A549 (cell line): ENCODE measurements around the gene RIF1. TPM values are rescaled to one million over a fixed set of nuclear protein-coding genes. Genes with fewer than 3 reads are reported as not detected.

ENCODE experiments used
- ATAC-seq, 2 experiments: fragments of 200-7000 bp in 1 of 2; fragments of >200 bp in 1 of 2; cut with Nextera tagmentation in 1 of 2; cut with Tn5 transposase in 1 of 2; 3 replicates each; pipeline versions ENCODE4 v1.8.0 to v1.9.1; 2018 to 2020; ENCODE audit warnings: mild to moderate bottlenecking in 1 of 2, moderate library complexity in 1 of 2
- CTCF ChIA-PET: fragments of 300-600 bp; sonication (Branson Sonifier 250); formaldehyde crosslinking; extraction: SDS; loops from one replicate; lab custom pipeline; 2021; ENCODE audit warnings: antibody characterized with exemption, inconsistent platforms; lab: Yijun Ruan, JAX
- POLR2A ChIA-PET: fragments of 350-600 bp; formaldehyde crosslinking; extraction: SDS; loops from one replicate; lab custom pipeline; 2021; ENCODE audit warnings: antibody characterized with exemption, inconsistent platforms; lab: Yijun Ruan, JAX
- DNase-seq, 2 experiments: peaks; one replicate each; pipeline versions ENCODE4 v3.0.0 to v3.0.0-alpha.2; 2011 to 2016; ENCODE audit warnings: low read depth in 1 of 2, low spot score in 1 of 2
- FAIRE-seq: peaks from 2 replicates; lab custom pipeline; 2011; peaks lifted over from hg19 to GRCh38; lab: Jason Lieb, UNC
- H3K27ac ChIP-seq, 2 experiments: fragments of >200 bp; sonication (Bioruptor Twin); formaldehyde crosslinking; 3 replicates each; pipeline ENCODE4 v1.5.1; 2016 to 2017
- H3K4me1 ChIP-seq: fragments of >200 bp; sonication (Bioruptor Twin); formaldehyde crosslinking; 3 replicates; pipeline ENCODE4 v1.6.1; 2016
- H3K4me2 ChIP-seq: fragments of >200 bp; sonication (Bioruptor Twin); formaldehyde crosslinking; 3 replicates; pipeline ENCODE4 v1.6.1; 2016
- H3K4me3 ChIP-seq: fragments of >200 bp; sonication (Bioruptor Twin); formaldehyde crosslinking; 3 replicates; pipeline ENCODE4 v1.5.1; 2016
- H3K9me3 ChIP-seq: fragments of >200 bp; sonication (Bioruptor Twin); formaldehyde crosslinking; 3 replicates; pipeline ENCODE4 v1.6.1; 2016
- CBX2 ChIP-seq: fragments of 200-600 bp; sonication (generic); IDR thresholded peaks from 2 replicates; pipeline ENCODE4 v1.6.1; 2016; ENCODE audit warnings: low read depth, mild to moderate bottlenecking, borderline replicate concordance
- CBX8 ChIP-seq: fragments of 200-600 bp; sonication (generic); IDR thresholded peaks from 2 replicates; pipeline ENCODE4 v1.6.1; 2016
- CHD2 ChIP-seq: fragments of 150-350 bp; IDR thresholded peaks from 2 replicates; pipeline ENCODE4 v1.6.1; 2014; ENCODE audit warnings: low read length; ENCODE audit not compliant: partially characterized antibody
- CHD4 ChIP-seq: fragments of 200-600 bp; sonication (generic); IDR thresholded peaks from 2 replicates; pipeline ENCODE4 v1.6.1; 2016; ENCODE audit warnings: antibody characterized with exemption, mild to moderate bottlenecking, borderline replicate concordance
- CTCF ChIP-seq: fragments of >200 bp; sonication (Bioruptor Twin); formaldehyde crosslinking; IDR thresholded peaks from 3 replicates; pipeline ENCODE4 v1.5.1; 2016
- EP300 ChIP-seq, 2 experiments: fragments of >200 bp; sonication (Bioruptor Twin); formaldehyde crosslinking; IDR thresholded peaks; 2 replicates in 1 of 2; 3 replicates in 1 of 2; pipeline ENCODE4 v1.6.1; 2016 to 2017
- ESRRA ChIP-seq: fragments of 150-350 bp; IDR thresholded peaks from 2 replicates; pipeline ENCODE4 v1.6.1; 2014; ENCODE audit warnings: mild to moderate bottlenecking, low read length, borderline replicate concordance
- FOSB ChIP-seq: fragments of 250-450 bp; sonication (Bioruptor Pico); IDR thresholded peaks from 2 replicates; pipeline ENCODE4 v1.5.0; 2020; ENCODE audit warnings: mild to moderate bottlenecking, moderate library complexity
- FOSL2 ChIP-seq, 2 experiments: fragments of 450-650 bp in 1 of 2; fragments of >200 bp in 1 of 2; sonication (Bioruptor Twin) in 1 of 2; formaldehyde crosslinking; IDR thresholded peaks; 2 replicates each; pipeline versions ENCODE4 v1.5.0 to v1.6.1; 2016 to 2020; ENCODE audit warnings: mild to moderate bottlenecking in 1 of 2, moderate library complexity in 1 of 2
- HOXA7 ChIP-seq: fragments of 250-450 bp; sonication (Bioruptor Pico); IDR thresholded peaks from 2 replicates; pipeline ENCODE4 v1.5.0; 2020; ENCODE audit warnings: mild to moderate bottlenecking, moderate library complexity
- JUN ChIP-seq, 2 experiments: fragments of >200 bp; sonication (Bioruptor Twin); formaldehyde crosslinking; IDR thresholded peaks; 2 replicates in 1 of 2; 3 replicates in 1 of 2; pipeline ENCODE4 v1.6.1; 2016 to 2017
- JUNB ChIP-seq: fragments of >200 bp; sonication (Bioruptor Twin); formaldehyde crosslinking; IDR thresholded peaks from 2 replicates; pipeline ENCODE4 v1.6.1; 2016
- KDM5A ChIP-seq: fragments of 200-600 bp; sonication (generic); IDR thresholded peaks from 2 replicates; pipeline ENCODE4 v1.6.1; 2016; ENCODE audit warnings: antibody characterized with exemption, mild to moderate bottlenecking
- MAFK ChIP-seq: fragments of 450-650 bp; IDR thresholded peaks from 2 replicates; pipeline ENCODE4 v1.6.1; 2014; ENCODE audit not compliant: partially characterized antibody
- MAX ChIP-seq: IDR thresholded peaks from 2 replicates; pipeline ENCODE4 v1.6.1; 2012
- MAZ ChIP-seq: fragments of 150-350 bp; IDR thresholded peaks from 2 replicates; pipeline ENCODE4 v1.6.1; 2014; ENCODE audit warnings: antibody characterized with exemption, low read depth, low read length, borderline replicate concordance
- NFE2L2 ChIP-seq: fragments of 150-350 bp; conservative IDR thresholded peaks from 2 replicates; pipeline ENCODE4 v1.6.1; 2014; ENCODE audit warnings: low read length
- PBX3 ChIP-seq: IDR thresholded peaks from 2 replicates; pipeline ENCODE4 v1.6.1; 2012
- POLR2A ChIP-seq: IDR thresholded peaks from 2 replicates; pipeline ENCODE4 v1.6.1; 2012; ENCODE audit warnings: mild to moderate bottlenecking, low read length
- POLR2AphosphoS2 ChIP-seq: conservative IDR thresholded peaks from 2 replicates; pipeline ENCODE4 v1.6.1; 2012; ENCODE audit warnings: low read length, improper control_type of control experiment, inconsistent platforms
- RAD21 ChIP-seq, 2 experiments: fragments of >200 bp in 1 of 2; sonication (Bioruptor Twin) in 1 of 2; formaldehyde crosslinking in 1 of 2; IDR thresholded peaks in 1 of 2; conservative IDR thresholded peaks in 1 of 2; 2 replicates in 1 of 2; 3 replicates in 1 of 2; pipeline ENCODE4 v1.6.1; 2012 to 2018; ENCODE audit warnings: inconsistent platforms in 1 of 2
- RARB ChIP-seq: fragments of 250-450 bp; sonication (Bioruptor Pico); IDR thresholded peaks from 2 replicates; pipeline ENCODE4 v1.8.0; 2021; ENCODE audit warnings: mild to moderate bottlenecking, moderate library complexity
- RFX5 ChIP-seq: fragments of 450-650 bp; IDR thresholded peaks from 2 replicates; pipeline ENCODE4 v1.7.1; 2014; ENCODE audit warnings: antibody characterized with exemption, mild to moderate bottlenecking, moderate library complexity
- SMC3 ChIP-seq: fragments of >200 bp; sonication (Bioruptor Twin); formaldehyde crosslinking; IDR thresholded peaks from 3 replicates; pipeline ENCODE4 v1.6.1; 2018; ENCODE audit warnings: inconsistent platforms
- SREBF2 ChIP-seq: fragments of 450-650 bp; IDR thresholded peaks from 2 replicates; pipeline ENCODE4 v1.6.1; 2014; ENCODE audit warnings: mild to moderate bottlenecking, moderate library complexity
- TP53 ChIP-seq: fragments of 250-450 bp; sonication (Bioruptor Pico); IDR thresholded peaks from 2 replicates; pipeline ENCODE4 v1.5.0; 2021; ENCODE audit warnings: mild to moderate bottlenecking, moderate library complexity
- USF2 ChIP-seq: fragments of 450-650 bp; IDR thresholded peaks from 2 replicates; pipeline ENCODE4 v1.6.1; 2014; ENCODE audit warnings: antibody characterized with exemption
- ZNF302 ChIP-seq: fragments of 250-450 bp; sonication (Bioruptor Pico); IDR thresholded peaks from 2 replicates; pipeline ENCODE4 v1.9.0; 2021; ENCODE audit warnings: inconsistent platforms, mild to moderate bottlenecking, moderate library complexity
- ZSCAN20 ChIP-seq: fragments of 250-450 bp; sonication (Bioruptor Pico); IDR thresholded peaks from 2 replicates; pipeline ENCODE4 v1.8.0; 2022; ENCODE audit warnings: mild to moderate bottlenecking, moderate library complexity
- WGBS: methylation state at CpG from one replicate; pipeline ENCODE4 v1.1.6; 2017; ENCODE audit errors: missing lambda C conversion rate; 5-methylcytosine and 5-hydroxymethylcytosine counted together
- polyA plus RNA-seq, 4 experiments: library from polyadenylated mRNA; depleted of rRNA in 3 of 4; stranded (reverse); fragments of >200 nt; fragmentation: RNase III in 1 of 4; extraction: RNeasy Plus Mini Kit Qiagen cat#74134 plus additional on column Dnase treatment in 1 of 4; gene quantifications; 2 replicates in 3 of 4; 3 replicates in 1 of 4; pipeline ENCODE4 v1.2.3, GENCODE V29; 2011 to 2017

Gene RIF1
- polyA plus RNA-seq, 2 of the 4 experiments (the other 2 are of a cell fraction) = 15.5 to 28.7 TPM

- no peak for TF ChIP-seq FOSB (CRISPR knock-in tag)
- TF ChIP-seq MAZ = no peak
Observed at GRCh38 chr2:151470556-151470955, 60.9 kb downstream of the RIF1 start (continued).

- ChIA-PET POLR2A (no interaction called here), CTCF (no interaction called here)
- ATAC-seq = no peak
- peak overlapping the region; percentile 22 to 63; a peak in 4 of 6 replicates for H3K27ac ChIP-seq
- FAIRE-seq = no peak
- TF ChIP-seq SREBF2 (no peak), MAFK (peak; percentile 86), JUNB (no peak), CBX8 (no peak), NFE2L2 (peak; percentile 67)
- no peak overlapping the region for H3K4me3 ChIP-seq
- DNase-seq = no peak
- no peak overlapping the region for H3K4me2 ChIP-seq
- peaks cover 3% of the 10 kb centered on the region; the same call in 2 of the 3 replicates for H3K9me3 ChIP-seq
- 88% methylated on average over 3 of the region's 3 CpGs for WGBS
- no peaks in the 10 kb centered on the region for H3K4me1 ChIP-seq
Observed at GRCh38 chr2:151472966-151473365, 63.3 kb downstream of the RIF1 start.

- ChIA-PET CTCF (no interaction called here), POLR2A (no interaction called here)
- H3K4me1 ChIP-seq = no peaks in the 10 kb centered on the region
- no peak overlapping the region for H3K4me2 ChIP-seq
- WGBS = 96% methylated on average over 2 of the region's 2 CpGs
- H3K9me3 ChIP-seq = peaks cover 3% of the 10 kb centered on the region; the same call in 2 of the 3 replicates
- no peak overlapping the region for H3K27ac ChIP-seq
- TF ChIP-seq POLR2AphosphoS2 (no peak), CTCF (no peak)
- DNase-seq (no peak), FAIRE-seq (no peak), ATAC-seq (no peak)
- no peak overlapping the region for H3K4me3 ChIP-seq
Observed at GRCh38 chr2:151475071-151475470, 65.4 kb downstream of the RIF1 start.

- WGBS = 92% methylated on average over 1 of the region's 1 CpG
- Histone ChIP-seq H3K4me1 (no peaks in the 10 kb centered on the region), H3K4me3 (no peak overlapping the region), H3K4me2 (no peak overlapping the region), H3K27ac (no peak overlapping the region), H3K9me3 (no peaks in the 10 kb centered on the region)
- DNase-seq (no peak), ATAC-seq (no peak), FAIRE-seq (no peak)
- ChIA-PET POLR2A (no interaction called here), CTCF (no interaction called here)
- TF ChIP-seq CHD4 (no peak), RAD21 (conservative IDR thresholded peaks at IDR 0.05 in 1 of 2, IDR thresholded peaks at IDR 0.05 in 1 of 2) (no peak), CBX2 (no peak), ESRRA (no peak), POLR2A (no peak), CHD2 (no peak), SMC3 (no peak), MAX (no peak), RFX5 (no peak), POLR2AphosphoS2 (no peak), FOSL2 (IDR thresholded peaks at IDR 0.05) (no peak), FOSL2 (CRISPR knock-in tag; IDR thresholded peaks at IDR 0.05) (no peak), SREBF2 (no peak)
Observed at GRCh38 chr2:151476287-151476686, 66.6 kb downstream of the RIF1 start.

- CTCF ChIA-PET = no interaction called here
- H3K27ac ChIP-seq = no peak overlapping the region
- 93% methylated on average over 4 of the region's 4 CpGs for WGBS
- H3K4me3 ChIP-seq = no peak overlapping the region
- H3K4me1 ChIP-seq = no peaks in the 10 kb centered on the region
- DNase-seq = no peak
- H3K9me3 ChIP-seq = no peaks in the 10 kb centered on the region
- FAIRE-seq = no peak
- H3K4me2 ChIP-seq = no peak overlapping the region
- POLR2A ChIA-PET = no interaction called here
- no peak for ATAC-seq
- no peak for TF ChIP-seq TP53 (CRISPR knock-in tag)
- TF ChIP-seq PBX3 = no peak
- TF ChIP-seq CBX8 = no peak
- no peak for TF ChIP-seq KDM5A
- TF ChIP-seq EP300 (IDR thresholded peaks at IDR 0.05) = no peak
- no peak for TF ChIP-seq FOSB (CRISPR knock-in tag)
- no peak for TF ChIP-seq ZSCAN20 (CRISPR knock-in tag)
- TF ChIP-seq JUN (IDR thresholded peaks at IDR 0.05) = no peak
- no peak for TF ChIP-seq ZNF302 (CRISPR knock-in tag)
- TF ChIP-seq USF2 = no peak
- no peak for TF ChIP-seq MAX
- TF ChIP-seq RARB (CRISPR knock-in tag) = no peak
- no peak for TF ChIP-seq HOXA7
Observed at GRCh38 chr2:151478011-151478410, 68.3 kb downstream of the RIF1 start.
